ENCODE measurements around the gene CALD1. TPM values are rescaled to one million over a fixed set of nuclear protein-coding genes. Genes with fewer than 3 reads are reported as not detected.

CALD1 gene
- total RNA-seq, 1 donor from 2014 or later, result 169 TPM

DNA sequence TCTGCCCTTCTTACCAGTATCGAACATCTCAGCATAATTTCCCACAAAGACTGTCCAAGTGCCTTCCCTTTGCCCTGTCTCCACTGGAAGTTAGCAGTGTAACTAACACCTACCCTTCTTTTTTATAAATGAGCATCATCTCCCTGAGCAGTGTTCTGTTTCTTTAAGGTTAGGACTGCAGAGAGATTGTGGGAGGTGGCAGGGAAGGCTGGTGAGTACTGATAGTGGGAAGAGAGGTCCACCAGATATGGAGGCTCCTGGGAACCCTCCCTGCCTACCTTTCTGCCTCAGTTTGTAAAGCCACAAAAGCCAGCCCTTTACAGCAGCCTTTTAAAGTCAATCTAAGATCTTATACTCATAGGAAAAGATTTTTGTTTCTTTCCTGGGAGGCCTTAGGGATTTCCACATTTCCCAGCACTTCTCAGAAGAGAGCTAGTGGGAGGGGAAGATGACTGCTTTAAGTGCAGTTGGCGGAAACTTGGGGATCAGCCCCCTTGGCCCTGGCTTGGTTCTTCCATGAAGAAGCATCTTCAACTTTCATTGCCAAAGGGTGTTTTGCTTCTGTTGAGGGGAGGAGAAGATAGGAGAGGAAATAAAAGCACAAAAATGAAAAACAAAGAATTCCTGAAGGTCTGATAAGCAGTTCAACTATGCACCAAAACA, 36.6 kb upstream of the CALD1 start:
- peaks cover 12% of the 10 kb centered on the region for H3K4me1 Mint-ChIP-seq (ENCODE audit: unreplicated experiment)
- DNase-seq (ENCODE audit: extremely low spot score, unreplicated experiment), result no peak
- no peaks in the 10 kb centered on the region for H3K27me3 Mint-ChIP-seq
- H3K4me3 Mint-ChIP-seq, result no peak overlapping the region
- TF ChIP-seq, protein P1, sequence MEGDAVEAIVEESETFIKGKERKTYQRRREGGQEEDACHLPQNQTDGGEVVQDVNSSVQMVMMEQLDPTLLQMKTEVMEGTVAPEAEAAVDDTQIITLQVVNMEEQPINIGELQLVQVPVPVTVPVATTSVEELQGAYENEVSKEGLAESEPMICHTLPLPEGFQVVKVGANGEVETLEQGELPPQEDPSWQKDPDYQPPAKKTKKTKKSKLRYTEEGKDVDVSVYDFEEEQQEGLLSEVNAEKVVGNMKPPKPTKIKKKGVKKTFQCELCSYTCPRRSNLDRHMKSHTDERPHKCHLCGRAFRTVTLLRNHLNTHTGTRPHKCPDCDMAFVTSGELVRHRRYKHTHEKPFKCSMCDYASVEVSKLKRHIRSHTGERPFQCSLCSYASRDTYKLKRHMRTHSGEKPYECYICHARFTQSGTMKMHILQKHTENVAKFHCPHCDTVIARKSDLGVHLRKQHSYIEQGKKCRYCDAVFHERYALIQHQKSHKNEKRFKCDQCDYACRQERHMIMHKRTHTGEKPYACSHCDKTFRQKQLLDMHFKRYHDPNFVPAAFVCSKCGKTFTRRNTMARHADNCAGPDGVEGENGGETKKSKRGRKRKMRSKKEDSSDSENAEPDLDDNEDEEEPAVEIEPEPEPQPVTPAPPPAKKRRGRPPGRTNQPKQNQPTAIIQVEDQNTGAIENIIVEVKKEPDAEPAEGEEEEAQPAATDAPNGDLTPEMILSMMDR (conservative IDR thresholded peaks at IDR 0.05), result no peak
- no peaks in the 10 kb centered on the region for H3K9me3 Mint-ChIP-seq
- H3K36me3 Mint-ChIP-seq, result no peaks in the 10 kb centered on the region
- no peak overlapping the region for H3K27ac Mint-ChIP-seq

DNA sequence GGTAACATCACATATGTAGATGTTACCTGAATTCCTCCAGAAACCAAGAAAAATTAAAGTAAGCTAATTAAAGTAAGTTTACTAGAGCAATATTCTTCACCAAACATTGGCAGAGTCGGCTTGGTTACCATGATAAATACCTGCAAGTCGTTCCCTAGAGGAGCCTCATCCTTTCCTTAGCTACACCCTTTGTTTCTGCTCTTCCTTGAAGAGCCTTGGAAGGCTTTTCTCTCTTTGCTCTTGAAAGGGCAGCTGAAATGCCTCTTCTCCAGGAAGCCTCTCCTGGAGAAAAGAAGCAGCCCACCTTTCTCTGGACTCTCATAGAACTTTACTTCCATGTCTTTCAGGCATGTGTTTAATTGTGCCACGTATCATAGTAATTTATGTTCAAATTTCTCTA, 34.9 kb upstream of the CALD1 start:
- Mint-ChIP-seq H3K9me3 (no peaks in the 10 kb centered on the region), H3K36me3 (no peaks in the 10 kb centered on the region), H3K27me3 (no peaks in the 10 kb centered on the region), H3K4me3 (no peak overlapping the region), H3K27ac (no peak overlapping the region), H3K4me1 (ENCODE audit: unreplicated experiment) (peaks cover 4% of the 10 kb centered on the region)
- TF ChIP-seq, protein P1 (conservative IDR thresholded peaks at IDR 0.05), result no peak
- no peak for DNase-seq (ENCODE audit: extremely low spot score, unreplicated experiment)

DNA sequence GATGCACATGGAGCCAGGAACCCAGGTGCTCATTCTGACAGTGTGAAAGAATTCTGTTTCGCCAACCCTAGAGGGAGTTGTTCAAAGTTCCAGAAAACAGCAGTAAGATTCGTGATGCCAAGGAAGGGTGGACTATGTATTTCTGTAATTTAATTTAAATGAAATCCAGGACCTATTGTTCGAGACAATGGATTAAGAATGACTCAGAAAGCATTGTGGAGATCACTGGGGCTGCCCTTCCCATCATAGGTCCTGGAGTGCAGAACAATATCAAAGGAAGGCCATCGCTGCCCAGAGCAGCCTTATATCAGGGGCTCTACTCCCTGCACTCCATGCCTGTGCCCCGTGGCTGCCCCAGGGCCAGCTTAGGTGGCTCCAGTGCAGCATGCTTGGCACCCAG, 32.1 kb upstream of the CALD1 start:
- no peak overlapping the region for H3K4me3 Mint-ChIP-seq
- no peaks in the 10 kb centered on the region for H3K36me3 Mint-ChIP-seq
- H3K27ac Mint-ChIP-seq, result no peak overlapping the region
- no peaks in the 10 kb centered on the region for H3K9me3 Mint-ChIP-seq
- no peaks in the 10 kb centered on the region for H3K27me3 Mint-ChIP-seq
- H3K4me1 Mint-ChIP-seq (ENCODE audit: unreplicated experiment), result peaks cover 4% of the 10 kb centered on the region
- TF ChIP-seq, protein P1 (conservative IDR thresholded peaks at IDR 0.05), result no peak
- DNase-seq (ENCODE audit: extremely low spot score, unreplicated experiment), result no peak

DNA sequence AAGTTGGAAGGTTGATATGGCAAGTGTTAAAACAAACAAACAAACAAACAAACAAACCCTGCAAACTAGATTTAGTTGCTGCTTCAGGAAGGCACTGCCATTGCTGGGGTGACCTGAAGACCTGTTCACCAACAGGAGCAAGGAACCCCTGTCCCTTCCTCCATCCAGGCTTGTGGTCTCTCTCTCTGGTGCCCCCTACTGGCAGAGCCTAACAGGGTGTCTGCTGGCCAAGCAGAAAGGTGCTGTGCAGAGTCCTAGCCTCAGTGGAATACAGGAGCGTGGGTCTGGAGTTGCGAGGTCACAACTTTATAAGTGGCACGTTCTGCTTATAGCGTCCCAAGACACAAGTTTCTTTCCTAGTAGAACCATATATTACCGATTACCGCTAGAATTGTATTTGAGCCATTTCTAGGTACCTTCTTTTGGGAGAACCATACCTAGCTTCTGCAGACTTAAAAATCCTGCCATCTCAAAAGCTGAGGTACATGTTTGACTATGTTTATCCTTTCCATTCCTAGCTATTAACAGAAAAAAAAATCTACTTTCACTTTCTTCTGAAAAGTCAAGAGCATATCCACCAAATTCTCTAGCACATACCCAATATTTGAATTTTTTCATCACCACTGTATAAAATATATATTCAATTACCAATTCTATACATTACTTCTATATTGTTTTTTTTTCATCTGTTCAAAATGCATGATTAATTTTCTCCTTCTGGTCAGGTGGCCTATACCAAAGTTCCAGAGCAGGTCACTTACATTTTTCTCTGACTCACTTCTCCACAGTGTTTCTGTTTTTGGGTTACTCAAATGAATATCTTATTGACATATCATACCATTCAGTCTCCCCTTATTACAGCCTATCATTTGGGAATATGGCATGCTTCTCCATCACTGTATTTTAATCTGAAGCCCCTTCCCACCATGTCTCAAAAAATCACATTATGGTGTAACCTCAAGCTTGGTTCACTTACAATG, 29.1 kb upstream of the CALD1 start:
- H3K36me3 Mint-ChIP-seq, result peaks cover 2% of the 10 kb centered on the region
- no peak overlapping the region for H3K4me3 Mint-ChIP-seq
- TF ChIP-seq, protein P1 (conservative IDR thresholded peaks at IDR 0.05), result peak; percentile 78
- no peak for DNase-seq (ENCODE audit: extremely low spot score, unreplicated experiment)
- no peaks in the 10 kb centered on the region for H3K27me3 Mint-ChIP-seq
- H3K27ac Mint-ChIP-seq, result no peak overlapping the region
- no peaks in the 10 kb centered on the region for H3K9me3 Mint-ChIP-seq
- no peaks in the 10 kb centered on the region for H3K4me1 Mint-ChIP-seq (ENCODE audit: unreplicated experiment)

DNA sequence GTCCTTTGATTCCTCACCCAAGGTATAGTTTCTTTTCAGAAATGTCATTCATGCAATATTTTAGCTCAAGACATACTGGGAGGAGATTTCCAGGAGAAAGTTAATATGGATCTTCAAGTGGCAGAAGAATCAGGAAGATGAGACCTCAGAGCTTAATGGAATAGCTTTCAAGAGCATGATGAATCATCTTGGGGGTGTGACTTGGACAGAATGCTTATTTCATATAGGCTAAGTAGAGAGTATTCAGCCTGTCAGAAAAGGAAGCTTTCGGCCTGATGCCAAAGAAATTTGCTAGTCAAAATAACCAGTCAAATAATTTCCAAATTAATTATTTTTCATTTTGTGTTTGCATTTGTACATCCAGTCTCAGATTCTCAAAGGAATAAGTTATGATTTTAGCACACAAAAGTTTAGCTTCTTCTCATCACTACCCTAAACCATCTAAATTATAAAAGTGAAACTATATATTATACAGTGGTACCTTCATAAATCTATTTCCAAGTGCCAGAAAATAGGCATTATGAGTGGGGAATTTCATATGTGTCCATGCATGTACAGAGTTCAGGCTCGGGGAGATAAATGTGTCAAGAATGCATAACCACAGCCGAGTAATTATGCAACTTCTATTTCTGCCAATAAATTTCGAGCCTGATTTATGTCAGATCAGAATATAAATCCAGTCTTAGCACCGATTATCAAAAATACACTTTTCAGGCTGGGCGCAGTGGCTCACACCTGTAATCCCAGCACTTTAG, 27.3 kb upstream of the CALD1 start:
- no peaks in the 10 kb centered on the region for H3K4me1 Mint-ChIP-seq (ENCODE audit: unreplicated experiment)
- no peak overlapping the region for H3K4me3 Mint-ChIP-seq
- TF ChIP-seq, protein P1 (conservative IDR thresholded peaks at IDR 0.05), result no peak
- no peaks in the 10 kb centered on the region for H3K27me3 Mint-ChIP-seq
- no peaks in the 10 kb centered on the region for H3K9me3 Mint-ChIP-seq
- H3K36me3 Mint-ChIP-seq, result peaks cover 4% of the 10 kb centered on the region
- no peak for DNase-seq (ENCODE audit: extremely low spot score, unreplicated experiment)
- H3K27ac Mint-ChIP-seq, result no peak overlapping the region
